SK-N-MC (cell line): ENCODE measurements around the gene JPH4.

ENCODE experiments used
- DNase-seq: peaks from one replicate; pipeline ENCODE4 v3.0.0-alpha.2; 2011; ENCODE audit warnings: low read depth, low spot score
- H3K27ac ChIP-seq: fragments of 200-600 bp; sonication (generic); 2 replicates; pipeline ENCODE4 v1.5.1; 2016; ENCODE audit warnings: mixed run types
- H3K36me3 ChIP-seq: fragments of 200-600 bp; sonication (generic); 2 replicates; pipeline ENCODE4 v1.6.1; 2017; ENCODE audit warnings: antibody characterized with exemption, low read length, mixed read lengths; ENCODE audit not compliant: insufficient read depth
- H3K4me3 ChIP-seq: fragments of 200-600 bp; sonication (generic); 2 replicates; pipeline ENCODE4 v1.5.1; 2016
- H3K9ac ChIP-seq: fragments of 200-600 bp; sonication (generic); 2 replicates; pipeline ENCODE4 v1.8.0; 2017; ENCODE audit warnings: mixed run types, mixed read lengths; ENCODE audit not compliant: insufficient read length
- H3K9me3 ChIP-seq: fragments of 200-600 bp; sonication (generic); 2 replicates; pipeline ENCODE4 v1.6.1; 2017; ENCODE audit warnings: low read depth, mild to moderate bottlenecking, antibody characterized with exemption, low read length, moderate library complexity, mixed read lengths
- EZH2 ChIP-seq: fragments of 200-600 bp; sonication (generic); IDR thresholded peaks from one replicate; pipeline ENCODE4 v1.6.1; 2017; ENCODE audit warnings: antibody characterized with exemption
- FOXP2 ChIP-seq: optimal IDR thresholded peaks from 2 replicates; pipeline ENCODE3; 2011; ENCODE audit warnings: mild to moderate bottlenecking, moderate library complexity; ENCODE audit not compliant: insufficient read depth; ENCODE audit errors: extremely low read length, control extremely low read depth
- POLR2AphosphoS5 ChIP-seq: IDR thresholded peaks from 2 replicates; pipeline ENCODE4 v1.6.1; 2012; ENCODE audit warnings: mild to moderate bottlenecking, low read depth, low read length, borderline replicate concordance

Gene JPH4

GRCh38 chr14:23535943-23536342 is 42.6 kb downstream of the JPH4 start:
- Histone ChIP-seq H3K4me3 (no peak overlapping the region), H3K36me3 (no peaks in the 10 kb centered on the region), H3K27ac (no peak overlapping the region), H3K9ac (no peak overlapping the region), H3K9me3 (no peaks in the 10 kb centered on the region)
- no peak for DNase-seq
- TF ChIP-seq FOXP2 (no peak), EZH2 (no peak)

- Histone ChIP-seq H3K9ac (no peak overlapping the region), H3K4me3 (no peak overlapping the region), H3K27ac (no peak overlapping the region), H3K9me3 (no peaks in the 10 kb centered on the region), H3K36me3 (no peaks in the 10 kb centered on the region)
- TF ChIP-seq EZH2 (no peak), POLR2AphosphoS5 (no peak), FOXP2 (no peak)
- no peak for DNase-seq
Observed at GRCh38 chr14:23533652-23534435, 44.7 kb downstream of the JPH4 start.

GRCh38 chr14:23532658-23533057 is 45.9 kb downstream of the JPH4 start:
- TF ChIP-seq POLR2AphosphoS5 (no peak), FOXP2 (no peak), EZH2 (no peak)
- H3K9ac ChIP-seq: no peak overlapping the region
- no peaks in the 10 kb centered on the region for H3K36me3 ChIP-seq
- DNase-seq: no peak
- no peak overlapping the region for H3K27ac ChIP-seq
- H3K4me3 ChIP-seq: no peak overlapping the region
- H3K9me3 ChIP-seq: no peaks in the 10 kb centered on the region

- no peaks in the 10 kb centered on the region for H3K9me3 ChIP-seq
- no peak for DNase-seq
- no peak overlapping the region for H3K9ac ChIP-seq
- no peak overlapping the region for H3K27ac ChIP-seq
- no peaks in the 10 kb centered on the region for H3K36me3 ChIP-seq
- TF ChIP-seq EZH2 (no peak), FOXP2 (no peak), POLR2AphosphoS5 (no peak)
- no peak overlapping the region for H3K4me3 ChIP-seq
Observed at GRCh38 chr14:23531391-23531790, 47.2 kb downstream of the JPH4 start.

- no peak for DNase-seq
- Histone ChIP-seq H3K9ac (no peak overlapping the region), H3K4me3 (no peak overlapping the region), H3K9me3 (no peaks in the 10 kb centered on the region), H3K36me3 (no peaks in the 10 kb centered on the region), H3K27ac (no peak overlapping the region)
- TF ChIP-seq POLR2AphosphoS5 (no peak), EZH2 (no peak), FOXP2 (no peak)
Observed at GRCh38 chr14:23530375-23531055, 48.1 kb downstream of the JPH4 start.

GRCh38 chr14:23529016-23529415 is 49.6 kb downstream of the JPH4 start:
- Histone ChIP-seq H3K4me3 (no peak overlapping the region), H3K27ac (no peak overlapping the region), H3K9ac (no peak overlapping the region), H3K36me3 (no peaks in the 10 kb centered on the region), H3K9me3 (no peaks in the 10 kb centered on the region)
- no peak for DNase-seq
- TF ChIP-seq POLR2AphosphoS5 (no peak), EZH2 (no peak)

GRCh38 chr14:23528555-23528954 is 50.0 kb downstream of the JPH4 start:
- Histone ChIP-seq H3K27ac (no peak overlapping the region), H3K4me3 (no peak overlapping the region), H3K9ac (no peak overlapping the region), H3K9me3 (no peaks in the 10 kb centered on the region), H3K36me3 (no peaks in the 10 kb centered on the region)
- DNase-seq: no peak
- no peak for TF ChIP-seq EZH2
- TF ChIP-seq FOXP2: no peak
- TF ChIP-seq POLR2AphosphoS5: no peak

GRCh38 chr14:23525611-23526010 is 53.0 kb downstream of the JPH4 start:
- H3K27ac ChIP-seq: no peak overlapping the region
- H3K9ac ChIP-seq: no peak overlapping the region
- TF ChIP-seq POLR2AphosphoS5: no peak
- no peak for TF ChIP-seq EZH2
- no peak for TF ChIP-seq FOXP2
- H3K4me3 ChIP-seq: no peak overlapping the region
- no peaks in the 10 kb centered on the region for H3K36me3 ChIP-seq
- H3K9me3 ChIP-seq: no peaks in the 10 kb centered on the region
- DNase-seq: no peak

- Histone ChIP-seq H3K27ac (no peak overlapping the region), H3K4me3 (no peak overlapping the region), H3K9ac (no peak overlapping the region), H3K9me3 (no peaks in the 10 kb centered on the region), H3K36me3 (no peaks in the 10 kb centered on the region)
- TF ChIP-seq FOXP2 (no peak), POLR2AphosphoS5 (no peak), EZH2 (no peak)
- no peak for DNase-seq
Observed at GRCh38 chr14:23524954-23525353, 53.6 kb downstream of the JPH4 start.
